HG02943 (cell line): ENCODE measurements around the gene DSCAM.
"Not testable (repeated sequence)": the region's sequence is repeated elsewhere in the genome, so short reads cannot be mapped to it uniquely, and the experiment has no call there.

Experiments used
- ATAC-seq: cut with Tn5 transposase; IDR thresholded peaks from one replicate; pipeline ENCODE4 v1.9.1; 2021; ENCODE audit warnings: mild to moderate bottlenecking, low read depth, moderate library complexity; ENCODE audit not compliant: unreplicated experiment

Gene DSCAM

GRCh38 chr21:40208948-40209345, 638.0 kb downstream of the DSCAM start:
- no peak for ATAC-seq

GRCh38 chr21:40208206-40208947, 638.6 kb downstream of the DSCAM start:
- ATAC-seq = no peak

- ATAC-seq = no peak
These were observed 646.0 kb downstream of the DSCAM start for GRCh38 chr21:40200946-40201345.

- ATAC-seq = no peak
These were observed 646.8 kb downstream of the DSCAM start for GRCh38 chr21:40200126-40200525.

- no peak for ATAC-seq
These were observed 652.6 kb downstream of the DSCAM start for GRCh38 chr21:40194185-40194980.

- no peak for ATAC-seq
These were observed 655.3 kb downstream of the DSCAM start for GRCh38 chr21:40191616-40192015.

GRCh38 chr21:40191196-40191595, 655.8 kb downstream of the DSCAM start:
- ATAC-seq = no peak

GRCh38 chr21:40187946-40188654, 658.9 kb downstream of the DSCAM start:
- ATAC-seq = no peak

GRCh38 chr21:40187244-40187643, 659.7 kb downstream of the DSCAM start:
- ATAC-seq = no peak

GRCh38 chr21:40186045-40186444, 660.9 kb downstream of the DSCAM start:
- no peak for ATAC-seq

- ATAC-seq = no peak
These were observed 661.8 kb downstream of the DSCAM start for GRCh38 chr21:40185208-40185607.

GRCh38 chr21:40182491-40182890, 664.5 kb downstream of the DSCAM start:
- ATAC-seq = not testable (repeated sequence)

- ATAC-seq = no peak
These were observed 667.8 kb downstream of the DSCAM start for GRCh38 chr21:40179166-40179565.

GRCh38 chr21:40178726-40179125, 668.2 kb downstream of the DSCAM start:
- no peak for ATAC-seq

GRCh38 chr21:40177979-40178378, 669.0 kb downstream of the DSCAM start:
- ATAC-seq = no peak

- ATAC-seq = no peak
These were observed 670.2 kb downstream of the DSCAM start for GRCh38 chr21:40176724-40177123.

GRCh38 chr21:40173816-40174215, 673.1 kb downstream of the DSCAM start:
- ATAC-seq = no peak

- no peak for ATAC-seq
These were observed 677.0 kb downstream of the DSCAM start for GRCh38 chr21:40169971-40170370.

- ATAC-seq = no peak
These were observed 680.6 kb downstream of the DSCAM start for GRCh38 chr21:40166291-40166843.

- ATAC-seq = no peak
These were observed 681.2 kb downstream of the DSCAM start for GRCh38 chr21:40165773-40166070.
